HepG2 (cell line): ENCODE results near the gene NPTXR. TPM values are rescaled to one million over a fixed set of nuclear protein-coding genes. Genes with fewer than 3 reads are reported as not detected.

Experiments used
- AKAP8 ChIP-seq: sonication (generic); formaldehyde crosslinking; IDR thresholded peaks from 2 replicates; pipeline ENCODE4 v1.5.1; 2020; ENCODE audit warnings: mild to moderate bottlenecking, missing genetic modification reagents
- FLYWCH1 ChIP-seq: sonication (generic); formaldehyde crosslinking; IDR thresholded peaks from 2 replicates; pipeline ENCODE4 v1.8.1; 2023; ENCODE audit warnings: mild to moderate bottlenecking, missing genetic modification reagents
- MTF2 ChIP-seq: sonication (generic); formaldehyde crosslinking; IDR thresholded peaks from 2 replicates; pipeline ENCODE4 v1.5.0; 2020; ENCODE audit warnings: missing genetic modification reagents, borderline replicate concordance
- NCOR1 ChIP-seq: fragments of 200-600 bp; sonication (generic); IDR thresholded peaks from 2 replicates; pipeline ENCODE4 v1.7.0; 2017; ENCODE audit warnings: antibody characterized with exemption, low read length, borderline replicate concordance
- PHF20 ChIP-seq: sonication (generic); formaldehyde crosslinking; IDR thresholded peaks from 2 replicates; pipeline ENCODE4 v1.5.0; 2020; ENCODE audit warnings: mild to moderate bottlenecking, missing genetic modification reagents
- POLR2AphosphoS5 ChIP-seq: IDR thresholded peaks from 2 replicates; pipeline ENCODE4 v1.6.1; 2012; ENCODE audit warnings: low read depth, low read length
- ZFX ChIP-seq: sonication (generic); formaldehyde crosslinking; IDR thresholded peaks from 2 replicates; pipeline ENCODE4 v1.4.0; 2020; ENCODE audit warnings: mild to moderate bottlenecking, low read depth, missing genetic modification reagents, moderate library complexity
- ZNF224 ChIP-seq: sonication (generic); formaldehyde crosslinking; IDR thresholded peaks from 2 replicates; pipeline ENCODE4 v1.5.0; 2020; ENCODE audit warnings: mild to moderate bottlenecking, missing genetic modification reagents
- ZNF318 ChIP-seq: sonication (generic); formaldehyde crosslinking; IDR thresholded peaks from 2 replicates; pipeline ENCODE4 v1.4.0; 2020; ENCODE audit warnings: mild to moderate bottlenecking, missing genetic modification reagents
- ZNF552 ChIP-seq: sonication (generic); formaldehyde crosslinking; IDR thresholded peaks from 2 replicates; pipeline ENCODE4 v1.9.0; 2022; ENCODE audit warnings: missing genetic modification reagents, mild to moderate bottlenecking, borderline replicate concordance
- ZNF564 ChIP-seq: sonication (generic); formaldehyde crosslinking; IDR thresholded peaks from 2 replicates; pipeline ENCODE4 v1.8.1; 2023; ENCODE audit warnings: mild to moderate bottlenecking, missing genetic modification reagents
- polyA plus RNA-seq, 8 experiments: library from polyadenylated mRNA; depleted of rRNA in 3 of 8; stranded (reverse) in 7 of 8; unstranded in 1 of 8; fragments of >200 nt; fragmentation: Illumina TruSeq in 4 of 8; extraction: Trizol in 4 of 8; gene quantifications; 2 replicates each; pipeline versions ENCODE4 v1.2.1 to v1.2.3, GENCODE V29; 2011 to 2016; ENCODE audit warnings: low read depth in 4 of 8, missing spikeins in 1 of 8, mixed read lengths in 1 of 8; ENCODE audit not compliant: insufficient read depth in 1 of 8
- total RNA-seq, 5 experiments: library from RNA; depleted of rRNA; stranded (reverse); fragments of >200 nt; fragmentation: Illumina TruSeq; extraction: Trizol; gene quantifications; 2 replicates each; pipeline ENCODE4 v1.2.3, GENCODE V29; 2016; ENCODE audit warnings: low read depth in 1 of 5
- TF ChIP-seq, protein P1 (sequence below): sonication (generic); formaldehyde crosslinking; IDR thresholded peaks from 2 replicates; pipeline ENCODE4 v1.5.0; 2020; ENCODE audit warnings: mild to moderate bottlenecking, missing genetic modification reagents, borderline replicate concordance
- TF ChIP-seq, protein P2 (sequence below): sonication (generic); formaldehyde crosslinking; conservative IDR thresholded peaks from 2 replicates; pipeline ENCODE4 v1.8.0; 2022; ENCODE audit warnings: missing genetic modification reagents

NPTXR gene
- total and polyA plus RNA-seq, 2 of the 13 experiments (the other 11 are each of a cell fraction or from before 2014, with no cell fraction given): 2.6 to 4.8 TPM

- TF ChIP-seq FLYWCH1 (CRISPR knock-in tag) (no peak), AKAP8 (CRISPR knock-in tag) (0 out of 2 replicates have a peak, but pooled peaks have one; percentile 29), ZNF318 (CRISPR knock-in tag) (no peak), NCOR1 (0 out of 2 replicates have a peak, but pooled peaks have one; percentile 18), ZFX (CRISPR knock-in tag) (0 out of 2 replicates have a peak, but pooled peaks have one; percentile 45), ZNF564 (CRISPR knock-in tag) (0 out of 2 replicates have a peak, but pooled peaks have one; percentile 40), ZNF552 (CRISPR knock-in tag) (no peak), MTF2 (CRISPR knock-in tag) (no peak), PHF20 (CRISPR knock-in tag) (0 out of 2 replicates have a peak, but pooled peaks have one; percentile 30), ZNF224 (CRISPR knock-in tag) (no peak), POLR2AphosphoS5 (0 out of 2 replicates have a peak, but pooled peaks have one; percentile 16)
- TF ChIP-seq, protein P1, sequence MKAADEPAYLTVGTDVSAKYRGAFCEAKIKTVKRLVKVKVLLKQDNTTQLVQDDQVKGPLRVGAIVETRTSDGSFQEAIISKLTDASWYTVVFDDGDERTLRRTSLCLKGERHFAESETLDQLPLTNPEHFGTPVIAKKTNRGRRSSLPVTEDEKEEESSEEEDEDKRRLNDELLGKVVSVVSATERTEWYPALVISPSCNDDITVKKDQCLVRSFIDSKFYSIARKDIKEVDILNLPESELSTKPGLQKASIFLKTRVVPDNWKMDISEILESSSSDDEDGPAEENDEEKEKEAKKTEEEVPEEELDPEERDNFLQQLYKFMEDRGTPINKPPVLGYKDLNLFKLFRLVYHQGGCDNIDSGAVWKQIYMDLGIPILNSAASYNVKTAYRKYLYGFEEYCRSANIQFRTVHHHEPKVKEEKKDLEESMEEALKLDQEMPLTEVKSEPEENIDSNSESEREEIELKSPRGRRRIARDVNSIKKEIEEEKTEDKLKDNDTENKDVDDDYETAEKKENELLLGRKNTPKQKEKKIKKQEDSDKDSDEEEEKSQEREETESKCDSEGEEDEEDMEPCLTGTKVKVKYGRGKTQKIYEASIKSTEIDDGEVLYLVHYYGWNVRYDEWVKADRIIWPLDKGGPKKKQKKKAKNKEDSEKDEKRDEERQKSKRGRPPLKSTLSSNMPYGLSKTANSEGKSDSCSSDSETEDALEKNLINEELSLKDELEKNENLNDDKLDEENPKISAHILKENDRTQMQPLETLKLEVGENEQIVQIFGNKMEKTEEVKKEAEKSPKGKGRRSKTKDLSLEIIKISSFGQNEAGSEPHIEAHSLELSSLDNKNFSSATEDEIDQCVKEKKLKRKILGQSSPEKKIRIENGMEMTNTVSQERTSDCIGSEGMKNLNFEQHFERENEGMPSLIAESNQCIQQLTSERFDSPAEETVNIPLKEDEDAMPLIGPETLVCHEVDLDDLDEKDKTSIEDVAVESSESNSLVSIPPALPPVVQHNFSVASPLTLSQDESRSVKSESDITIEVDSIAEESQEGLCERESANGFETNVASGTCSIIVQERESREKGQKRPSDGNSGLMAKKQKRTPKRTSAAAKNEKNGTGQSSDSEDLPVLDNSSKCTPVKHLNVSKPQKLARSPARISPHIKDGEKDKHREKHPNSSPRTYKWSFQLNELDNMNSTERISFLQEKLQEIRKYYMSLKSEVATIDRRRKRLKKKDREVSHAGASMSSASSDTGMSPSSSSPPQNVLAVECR: peak; percentile 65; the same call in 1 of the 2 replicates
- TF ChIP-seq, protein P2, sequence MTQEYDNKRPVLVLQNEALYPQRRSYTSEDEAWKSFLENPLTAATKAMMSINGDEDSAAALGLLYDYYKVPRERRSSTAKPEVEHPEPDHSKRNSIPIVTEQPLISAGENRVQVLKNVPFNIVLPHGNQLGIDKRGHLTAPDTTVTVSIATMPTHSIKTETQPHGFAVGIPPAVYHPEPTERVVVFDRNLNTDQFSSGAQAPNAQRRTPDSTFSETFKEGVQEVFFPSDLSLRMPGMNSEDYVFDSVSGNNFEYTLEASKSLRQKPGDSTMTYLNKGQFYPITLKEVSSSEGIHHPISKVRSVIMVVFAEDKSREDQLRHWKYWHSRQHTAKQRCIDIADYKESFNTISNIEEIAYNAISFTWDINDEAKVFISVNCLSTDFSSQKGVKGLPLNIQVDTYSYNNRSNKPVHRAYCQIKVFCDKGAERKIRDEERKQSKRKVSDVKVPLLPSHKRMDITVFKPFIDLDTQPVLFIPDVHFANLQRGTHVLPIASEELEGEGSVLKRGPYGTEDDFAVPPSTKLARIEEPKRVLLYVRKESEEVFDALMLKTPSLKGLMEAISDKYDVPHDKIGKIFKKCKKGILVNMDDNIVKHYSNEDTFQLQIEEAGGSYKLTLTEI (CRISPR knock-in tag): no peak
These were observed 631 bp upstream of the NPTXR start (continued) for GRCh38 chr22:38844315-38845003.
